ENCODE measurements around the gene RNF10.

RNF10 gene

DNA sequence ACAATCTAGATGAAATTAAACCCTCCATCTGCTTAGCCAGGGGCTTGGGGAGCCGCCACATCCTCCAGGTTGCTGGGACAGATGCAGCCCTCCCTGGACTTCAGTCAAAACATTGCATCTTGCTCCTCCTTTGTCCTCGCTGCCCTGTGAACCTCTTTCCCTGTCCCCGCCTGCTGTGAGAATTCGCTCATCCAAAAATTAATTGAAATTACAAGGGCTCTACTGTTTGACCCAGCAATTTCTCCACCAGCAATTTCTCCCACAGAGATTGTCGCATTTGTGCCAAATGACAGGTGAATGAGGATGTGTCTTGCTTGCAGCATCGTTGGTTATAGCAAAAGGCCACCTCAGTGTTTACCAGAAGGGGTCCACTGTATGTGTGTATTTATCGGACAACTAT is 52.0 kb downstream of the RNF10 start:
- TF ChIP-seq POLR2AphosphoS5 (IDR thresholded peaks at IDR 0.05; ENCODE audit: low read depth, low read length) (no peak), SIN3A (IDR thresholded peaks at IDR 0.05; ENCODE audit: borderline replicate concordance, insufficient read depth, low read length) (no peak), TAF1 (IDR thresholded peaks at IDR 0.05; ENCODE audit: borderline replicate concordance, insufficient read depth, low read length) (no peak), FOXP2 (optimal IDR thresholded peaks at IDR 0.05; ENCODE audit: borderline replicate concordance, extremely low read depth, extremely low read length, insufficient read depth) (no peak)
- TF ChIP-seq, protein P1, sequence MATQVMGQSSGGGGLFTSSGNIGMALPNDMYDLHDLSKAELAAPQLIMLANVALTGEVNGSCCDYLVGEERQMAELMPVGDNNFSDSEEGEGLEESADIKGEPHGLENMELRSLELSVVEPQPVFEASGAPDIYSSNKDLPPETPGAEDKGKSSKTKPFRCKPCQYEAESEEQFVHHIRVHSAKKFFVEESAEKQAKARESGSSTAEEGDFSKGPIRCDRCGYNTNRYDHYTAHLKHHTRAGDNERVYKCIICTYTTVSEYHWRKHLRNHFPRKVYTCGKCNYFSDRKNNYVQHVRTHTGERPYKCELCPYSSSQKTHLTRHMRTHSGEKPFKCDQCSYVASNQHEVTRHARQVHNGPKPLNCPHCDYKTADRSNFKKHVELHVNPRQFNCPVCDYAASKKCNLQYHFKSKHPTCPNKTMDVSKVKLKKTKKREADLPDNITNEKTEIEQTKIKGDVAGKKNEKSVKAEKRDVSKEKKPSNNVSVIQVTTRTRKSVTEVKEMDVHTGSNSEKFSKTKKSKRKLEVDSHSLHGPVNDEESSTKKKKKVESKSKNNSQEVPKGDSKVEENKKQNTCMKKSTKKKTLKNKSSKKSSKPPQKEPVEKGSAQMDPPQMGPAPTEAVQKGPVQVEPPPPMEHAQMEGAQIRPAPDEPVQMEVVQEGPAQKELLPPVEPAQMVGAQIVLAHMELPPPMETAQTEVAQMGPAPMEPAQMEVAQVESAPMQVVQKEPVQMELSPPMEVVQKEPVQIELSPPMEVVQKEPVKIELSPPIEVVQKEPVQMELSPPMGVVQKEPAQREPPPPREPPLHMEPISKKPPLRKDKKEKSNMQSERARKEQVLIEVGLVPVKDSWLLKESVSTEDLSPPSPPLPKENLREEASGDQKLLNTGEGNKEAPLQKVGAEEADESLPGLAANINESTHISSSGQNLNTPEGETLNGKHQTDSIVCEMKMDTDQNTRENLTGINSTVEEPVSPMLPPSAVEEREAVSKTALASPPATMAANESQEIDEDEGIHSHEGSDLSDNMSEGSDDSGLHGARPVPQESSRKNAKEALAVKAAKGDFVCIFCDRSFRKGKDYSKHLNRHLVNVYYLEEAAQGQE (IDR thresholded peaks at IDR 0.05; ENCODE audit: insufficient read depth in 1 of 2, low read depth in 2 of 2, low read length in 2 of 2), result no peak

DNA sequence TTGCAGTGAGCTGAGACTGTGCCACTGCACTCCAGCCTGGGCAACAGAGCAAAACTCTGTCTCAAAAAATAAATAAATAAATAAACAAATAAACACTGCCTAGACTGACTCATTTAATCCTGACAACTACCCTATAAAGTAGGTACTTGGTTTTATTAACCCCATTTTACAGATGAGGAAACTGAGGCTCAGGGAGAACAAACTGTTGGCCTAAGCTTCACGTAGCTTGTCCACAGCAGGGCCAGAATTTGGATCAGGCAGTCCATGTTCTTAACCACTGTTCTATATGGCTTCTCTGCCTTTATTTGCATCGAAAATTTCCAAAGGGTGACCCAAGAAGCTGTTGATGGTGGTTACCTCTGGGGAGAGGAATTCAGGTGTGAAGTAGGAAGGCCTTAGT is 52.7 kb downstream of the RNF10 start:
- TF ChIP-seq SIN3A (IDR thresholded peaks at IDR 0.05; ENCODE audit: borderline replicate concordance, insufficient read depth, low read length) (no peak), FOXP2 (optimal IDR thresholded peaks at IDR 0.05; ENCODE audit: borderline replicate concordance, extremely low read depth, extremely low read length, insufficient read depth) (no peak), TAF1 (IDR thresholded peaks at IDR 0.05; ENCODE audit: borderline replicate concordance, insufficient read depth, low read length) (no peak), POLR2AphosphoS5 (IDR thresholded peaks at IDR 0.05; ENCODE audit: low read depth, low read length) (no peak)
- TF ChIP-seq, protein P1 (IDR thresholded peaks at IDR 0.05; ENCODE audit: insufficient read depth in 1 of 2, low read depth in 2 of 2, low read length in 2 of 2), result no peak

DNA sequence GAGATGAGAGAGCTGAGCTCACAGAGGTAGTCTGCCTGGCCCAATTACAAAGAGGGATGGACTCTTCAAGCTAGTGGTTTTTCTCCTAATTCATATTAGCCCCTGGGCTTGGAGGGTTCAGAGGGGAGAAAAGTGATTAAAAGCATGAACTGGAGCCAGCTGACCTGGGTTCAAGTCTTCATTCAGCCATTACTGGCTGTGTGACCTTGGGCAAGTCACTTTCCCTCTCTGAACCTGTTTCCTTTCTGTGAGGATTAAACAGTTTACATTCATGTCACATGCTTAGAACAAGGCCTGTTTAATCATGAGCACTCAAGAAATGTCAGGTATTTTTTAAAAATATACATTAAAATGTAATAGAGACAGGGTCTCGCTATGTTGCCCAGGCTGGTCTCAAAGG is 54.2 kb downstream of the RNF10 start:
- TF ChIP-seq TAF1 (IDR thresholded peaks at IDR 0.05; ENCODE audit: borderline replicate concordance, insufficient read depth, low read length) (no peak), SIN3A (IDR thresholded peaks at IDR 0.05; ENCODE audit: borderline replicate concordance, insufficient read depth, low read length) (no peak), POLR2AphosphoS5 (IDR thresholded peaks at IDR 0.05; ENCODE audit: low read depth, low read length) (no peak), FOXP2 (optimal IDR thresholded peaks at IDR 0.05; ENCODE audit: borderline replicate concordance, extremely low read depth, extremely low read length, insufficient read depth) (no peak)
- TF ChIP-seq, protein P1 (IDR thresholded peaks at IDR 0.05; ENCODE audit: insufficient read depth in 1 of 2, low read depth in 2 of 2, low read length in 2 of 2), result no peak

DNA sequence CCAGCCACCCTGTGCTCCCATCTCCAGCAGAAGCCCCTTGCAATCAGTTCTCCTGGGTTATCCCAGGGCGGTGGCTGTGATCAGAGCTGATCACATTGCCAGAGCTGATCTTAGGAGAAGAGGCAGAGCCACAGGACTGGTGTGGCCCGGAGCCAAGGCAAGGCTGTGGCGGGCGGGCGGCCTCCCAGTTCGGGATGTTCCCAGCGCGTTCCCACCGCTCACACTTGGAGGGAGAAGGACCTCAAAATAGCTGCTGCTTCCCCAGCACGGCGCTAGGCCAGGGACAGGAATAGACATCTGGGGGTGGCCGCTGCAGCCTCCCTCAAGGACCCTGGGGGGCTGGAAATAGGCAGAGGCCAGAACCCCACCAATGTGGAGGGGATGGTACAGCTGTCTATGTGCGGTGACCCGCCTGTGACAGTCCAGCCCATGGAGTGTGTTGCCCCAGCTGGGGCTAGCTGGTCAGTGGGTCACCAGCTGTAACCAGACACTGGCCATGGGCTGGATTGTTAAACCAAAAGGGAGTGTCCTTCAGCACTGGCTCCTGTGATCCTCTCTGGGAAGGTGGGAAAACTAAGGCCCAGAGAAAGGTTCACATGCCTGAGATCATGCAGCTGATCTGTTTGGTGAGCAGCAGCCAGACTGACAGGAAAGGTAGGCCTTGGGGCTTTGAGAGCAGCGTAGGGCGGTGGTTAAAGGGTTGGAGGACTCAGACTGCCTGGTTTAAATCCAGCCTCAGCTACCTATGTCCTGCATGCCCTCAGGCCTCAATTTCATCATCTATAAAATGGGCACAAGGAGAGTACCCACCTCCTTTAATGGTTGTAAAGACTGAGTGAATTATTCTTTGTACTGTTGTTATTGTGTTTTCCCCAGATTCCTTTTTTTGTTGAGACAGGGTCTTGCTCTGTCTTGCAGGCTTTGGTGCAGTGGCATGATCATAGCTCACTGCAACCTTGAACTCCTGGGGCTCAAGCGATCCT is 55.1 kb downstream of the RNF10 start:
- TF ChIP-seq FOXP2 (optimal IDR thresholded peaks at IDR 0.05; ENCODE audit: borderline replicate concordance, extremely low read depth, extremely low read length, insufficient read depth) (no peak), TAF1 (IDR thresholded peaks at IDR 0.05; ENCODE audit: borderline replicate concordance, insufficient read depth, low read length) (no peak), SIN3A (IDR thresholded peaks at IDR 0.05; ENCODE audit: borderline replicate concordance, insufficient read depth, low read length) (no peak), POLR2AphosphoS5 (IDR thresholded peaks at IDR 0.05; ENCODE audit: low read depth, low read length) (no peak)
- TF ChIP-seq, protein P1 (IDR thresholded peaks at IDR 0.05; ENCODE audit: insufficient read depth in 1 of 2, low read depth in 2 of 2, low read length in 2 of 2), result no peak
